Progenitor cell of endocrine pancreas (in vitro differentiated cells): ENCODE data around the gene CSF2RB. TPM values are rescaled to one million over a fixed set of nuclear protein-coding genes. Genes with fewer than 3 reads are reported as not detected.

Experiments
- DNase-seq: peaks from one replicate; pipeline ENCODE4 v3.0.0; 2021; ENCODE audit warnings: low spot score; ENCODE audit not compliant: unreplicated experiment
- H3K27ac Mint-ChIP-seq: 2 replicates; pipeline ENCODE4 v1.8.0; 2021; ENCODE audit warnings: mild to moderate bottlenecking, moderate library complexity, mixed read lengths
- H3K27me3 Mint-ChIP-seq: 2 replicates; pipeline ENCODE4 v1.8.0; 2021; ENCODE audit warnings: mixed read lengths
- H3K36me3 Mint-ChIP-seq: 2 replicates; pipeline ENCODE4 v1.8.0; 2022; ENCODE audit warnings: mixed read lengths; ENCODE audit not compliant: insufficient read depth
- H3K4me1 Mint-ChIP-seq: 2 replicates; pipeline ENCODE4 v1.8.0; 2021; ENCODE audit warnings: low read depth, mixed read lengths
- H3K4me3 Mint-ChIP-seq: 2 replicates; pipeline ENCODE4 v1.8.0; 2021; ENCODE audit warnings: low read depth, mild to moderate bottlenecking, moderate library complexity, mixed read lengths
- H3K9me3 Mint-ChIP-seq: 2 replicates; pipeline ENCODE4 v1.8.0; 2021; ENCODE audit warnings: low read depth, mixed read lengths
- total RNA-seq: library from RNA; stranded (reverse); gene quantifications from 2 replicates; pipeline ENCODE4 v1.2.1, GENCODE V29; 2021
- TF ChIP-seq, protein P1 (sequence below): fragments of 200-600 bp; sonication (generic); IDR thresholded peaks from one replicate; pipeline ENCODE4 v1.5.0; 2021; ENCODE audit warnings: antibody characterized with exemption, mild to moderate bottlenecking; ENCODE audit not compliant: unreplicated experiment

Gene CSF2RB
- total RNA-seq, 1 donor from 2014 or later: not detected

DNA sequence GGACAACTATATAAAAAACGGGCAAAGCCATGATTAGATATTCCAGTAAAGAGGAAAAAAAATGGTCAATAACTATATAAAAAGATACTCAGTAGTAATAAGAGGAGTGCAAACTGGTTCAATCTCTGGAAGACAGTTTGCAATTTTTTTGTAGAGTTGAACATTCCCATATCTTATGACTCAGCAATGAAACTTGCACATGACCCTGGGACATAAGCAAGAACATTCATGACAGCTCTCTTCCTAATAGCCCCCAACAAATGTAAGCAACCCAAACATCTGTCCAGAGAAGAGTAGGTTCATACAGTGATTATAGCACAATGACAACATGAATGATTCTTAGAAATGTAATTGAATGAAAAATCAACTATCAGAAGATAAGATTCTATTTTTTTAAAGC is 21.8 kb upstream of the CSF2RB start:
- Mint-ChIP-seq H3K27me3 (peaks cover 21% of the 10 kb centered on the region), H3K36me3 (no peaks in the 10 kb centered on the region), H3K27ac (no peak overlapping the region), H3K9me3 (peaks cover 11% of the 10 kb centered on the region), H3K4me1 (no peaks in the 10 kb centered on the region), H3K4me3 (no peak overlapping the region)
- DNase-seq: no peak
- TF ChIP-seq, protein P1, sequence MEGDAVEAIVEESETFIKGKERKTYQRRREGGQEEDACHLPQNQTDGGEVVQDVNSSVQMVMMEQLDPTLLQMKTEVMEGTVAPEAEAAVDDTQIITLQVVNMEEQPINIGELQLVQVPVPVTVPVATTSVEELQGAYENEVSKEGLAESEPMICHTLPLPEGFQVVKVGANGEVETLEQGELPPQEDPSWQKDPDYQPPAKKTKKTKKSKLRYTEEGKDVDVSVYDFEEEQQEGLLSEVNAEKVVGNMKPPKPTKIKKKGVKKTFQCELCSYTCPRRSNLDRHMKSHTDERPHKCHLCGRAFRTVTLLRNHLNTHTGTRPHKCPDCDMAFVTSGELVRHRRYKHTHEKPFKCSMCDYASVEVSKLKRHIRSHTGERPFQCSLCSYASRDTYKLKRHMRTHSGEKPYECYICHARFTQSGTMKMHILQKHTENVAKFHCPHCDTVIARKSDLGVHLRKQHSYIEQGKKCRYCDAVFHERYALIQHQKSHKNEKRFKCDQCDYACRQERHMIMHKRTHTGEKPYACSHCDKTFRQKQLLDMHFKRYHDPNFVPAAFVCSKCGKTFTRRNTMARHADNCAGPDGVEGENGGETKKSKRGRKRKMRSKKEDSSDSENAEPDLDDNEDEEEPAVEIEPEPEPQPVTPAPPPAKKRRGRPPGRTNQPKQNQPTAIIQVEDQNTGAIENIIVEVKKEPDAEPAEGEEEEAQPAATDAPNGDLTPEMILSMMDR: no peak

DNA sequence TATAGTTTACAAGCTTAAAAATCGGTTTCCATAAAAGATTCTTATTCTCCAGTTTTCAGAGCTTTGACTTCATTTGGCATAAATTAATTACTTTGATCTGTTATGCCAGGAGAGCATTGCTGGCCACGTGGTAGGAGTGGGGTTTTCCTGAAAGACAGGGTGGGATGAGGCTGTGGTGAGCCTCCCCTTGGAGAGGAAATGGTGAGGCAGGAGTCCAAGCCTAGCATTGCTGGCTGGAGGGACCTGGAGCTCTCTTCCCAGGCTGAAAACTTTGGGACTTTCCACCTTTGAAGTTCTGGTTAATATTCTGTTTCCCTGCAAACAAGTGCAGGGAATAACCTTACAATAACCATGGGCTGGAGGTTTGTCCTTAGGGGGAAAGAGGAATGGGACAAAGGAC is 21.1 kb upstream of the CSF2RB start:
- Mint-ChIP-seq H3K27ac (no peak overlapping the region), H3K4me3 (no peak overlapping the region), H3K9me3 (peaks cover 11% of the 10 kb centered on the region), H3K4me1 (no peaks in the 10 kb centered on the region), H3K27me3 (peaks cover 26% of the 10 kb centered on the region), H3K36me3 (no peaks in the 10 kb centered on the region)
- no peak for DNase-seq
- TF ChIP-seq, protein P1: no peak

DNA sequence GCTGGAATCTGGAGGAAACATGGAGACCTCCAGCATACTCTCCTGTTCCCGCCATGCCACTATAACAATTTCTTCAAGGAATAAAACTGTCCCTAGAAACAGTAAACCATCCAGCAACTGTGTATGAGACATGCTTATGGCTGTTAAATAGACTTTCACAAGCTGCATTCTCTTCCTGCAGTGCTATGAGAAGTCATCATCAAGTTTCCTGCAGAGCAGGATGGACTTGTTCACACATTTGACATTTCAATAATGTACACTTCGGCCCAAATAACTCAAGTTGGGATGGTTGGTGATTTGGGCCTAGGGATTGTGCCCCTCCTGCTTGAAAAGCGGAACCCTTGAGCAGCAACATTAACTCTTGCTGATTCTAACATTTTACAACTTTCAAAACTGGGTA is 20.2 kb upstream of the CSF2RB start:
- H3K4me1 Mint-ChIP-seq: no peaks in the 10 kb centered on the region
- no peaks in the 10 kb centered on the region for H3K36me3 Mint-ChIP-seq
- H3K4me3 Mint-ChIP-seq: no peak overlapping the region
- no peak overlapping the region for H3K27ac Mint-ChIP-seq
- H3K9me3 Mint-ChIP-seq: peaks cover 11% of the 10 kb centered on the region
- DNase-seq: no peak
- TF ChIP-seq, protein P1: no peak
- peaks cover 33% of the 10 kb centered on the region for H3K27me3 Mint-ChIP-seq

DNA sequence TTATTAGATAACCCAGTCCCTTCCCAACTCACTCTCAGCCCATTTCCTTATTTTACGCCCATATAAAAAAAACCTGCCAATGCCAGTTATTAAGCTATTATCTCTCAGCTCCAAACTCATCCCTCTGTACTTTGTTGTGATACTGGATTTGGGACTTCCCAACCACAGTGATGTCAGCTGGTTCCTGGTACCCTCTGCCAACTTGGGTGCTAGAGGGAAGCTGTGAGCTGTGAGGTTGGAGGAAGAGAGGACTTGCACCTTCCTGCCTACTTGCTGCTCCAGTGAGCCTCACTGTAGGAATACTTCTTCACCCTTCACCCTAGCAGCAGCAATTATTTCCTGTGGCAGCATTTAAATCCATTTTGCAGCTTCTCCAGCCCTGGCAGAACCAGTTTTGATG is 19.2 kb upstream of the CSF2RB start:
- TF ChIP-seq, protein P1: no peak
- H3K4me3 Mint-ChIP-seq: no peak overlapping the region
- H3K36me3 Mint-ChIP-seq: no peaks in the 10 kb centered on the region
- peaks cover 37% of the 10 kb centered on the region for H3K27me3 Mint-ChIP-seq
- H3K27ac Mint-ChIP-seq: no peak overlapping the region
- DNase-seq: no peak
- H3K4me1 Mint-ChIP-seq: no peaks in the 10 kb centered on the region
- peaks cover 7% of the 10 kb centered on the region for H3K9me3 Mint-ChIP-seq

DNA sequence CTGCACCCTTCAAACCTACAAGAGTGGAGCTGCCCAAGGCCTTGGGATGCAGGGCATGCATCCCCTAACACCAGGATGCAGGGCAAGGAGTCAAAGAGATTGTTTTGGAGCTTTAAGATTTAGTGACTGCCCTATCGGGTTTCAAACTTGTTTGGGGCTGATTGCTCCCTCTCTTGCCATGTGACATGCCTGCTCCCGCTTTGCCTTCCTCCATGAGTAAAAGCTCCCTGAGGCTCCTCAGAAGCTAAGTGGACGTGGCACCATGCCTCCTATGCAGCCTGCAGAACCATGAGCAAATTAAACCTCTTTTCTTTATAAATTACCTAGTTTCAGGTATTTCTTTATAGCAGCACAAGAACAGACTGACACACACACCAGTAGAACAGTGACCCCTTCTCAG is 15.8 kb upstream of the CSF2RB start:
- H3K4me1 Mint-ChIP-seq: no peaks in the 10 kb centered on the region
- no peaks in the 10 kb centered on the region for H3K36me3 Mint-ChIP-seq
- H3K9me3 Mint-ChIP-seq: peaks cover 7% of the 10 kb centered on the region
- H3K27me3 Mint-ChIP-seq: peaks cover 47% of the 10 kb centered on the region
- no peak for DNase-seq
- no peak overlapping the region for H3K27ac Mint-ChIP-seq
- TF ChIP-seq, protein P1: no peak
- H3K4me3 Mint-ChIP-seq: no peak overlapping the region
